GM19455 (cell line): Measurements from ENCODE around the gene MYH14.

Experiments used
- ATAC-seq: cut with Tn5 transposase; IDR thresholded peaks from one replicate; pipeline ENCODE4 v1.9.1; 2021; ENCODE audit not compliant: unreplicated experiment

MYH14 gene

GRCh38 chr19:50287331-50287730 lies 83.9 kb downstream of the MYH14 start:
- ATAC-seq = no peak

DNA sequence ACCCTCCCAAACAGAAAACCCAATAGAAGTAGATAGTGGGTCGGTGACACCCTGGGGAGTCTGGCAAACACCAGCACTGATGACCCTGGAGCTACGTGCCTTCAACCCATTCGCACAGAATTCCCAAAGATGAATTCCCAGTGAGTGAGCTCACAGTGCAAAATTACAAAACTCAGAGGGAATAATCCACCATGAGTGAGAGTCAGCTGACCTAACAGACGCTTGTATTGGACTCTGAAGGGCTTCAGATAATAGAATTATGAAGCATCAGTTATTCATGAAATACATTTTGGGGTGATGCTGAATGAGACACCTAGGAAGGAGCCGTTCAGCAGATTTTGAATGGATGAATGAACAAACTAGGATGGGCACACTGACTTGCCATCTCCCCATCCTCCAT lies 85.5 kb downstream of the MYH14 start:
- no peak for ATAC-seq

- ATAC-seq = no peak
These were observed 86.6 kb downstream of the MYH14 start for GRCh38 chr19:50290011-50290410.

DNA sequence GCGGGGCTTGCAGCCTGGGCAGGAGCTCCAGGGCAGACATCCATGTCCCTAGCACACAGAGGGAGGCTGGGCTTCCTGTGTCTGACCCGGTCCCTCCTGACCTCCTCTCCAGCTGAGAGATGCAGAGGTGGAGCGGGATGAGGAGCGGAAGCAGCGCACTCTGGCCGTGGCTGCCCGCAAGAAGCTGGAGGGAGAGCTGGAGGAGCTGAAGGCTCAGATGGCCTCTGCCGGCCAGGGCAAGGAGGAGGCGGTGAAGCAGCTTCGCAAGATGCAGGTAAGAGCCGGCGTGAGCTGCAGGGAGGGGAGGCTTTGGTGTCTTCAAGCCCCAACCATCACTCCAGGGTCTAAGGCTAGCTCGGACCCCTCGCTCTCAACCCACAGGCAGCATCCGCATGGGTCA lies 87.4 kb downstream of the MYH14 start:
- ATAC-seq = no peak

- ATAC-seq = no peak
These were observed 88.9 kb downstream of the MYH14 start for GRCh38 chr19:50292216-50292827.

DNA sequence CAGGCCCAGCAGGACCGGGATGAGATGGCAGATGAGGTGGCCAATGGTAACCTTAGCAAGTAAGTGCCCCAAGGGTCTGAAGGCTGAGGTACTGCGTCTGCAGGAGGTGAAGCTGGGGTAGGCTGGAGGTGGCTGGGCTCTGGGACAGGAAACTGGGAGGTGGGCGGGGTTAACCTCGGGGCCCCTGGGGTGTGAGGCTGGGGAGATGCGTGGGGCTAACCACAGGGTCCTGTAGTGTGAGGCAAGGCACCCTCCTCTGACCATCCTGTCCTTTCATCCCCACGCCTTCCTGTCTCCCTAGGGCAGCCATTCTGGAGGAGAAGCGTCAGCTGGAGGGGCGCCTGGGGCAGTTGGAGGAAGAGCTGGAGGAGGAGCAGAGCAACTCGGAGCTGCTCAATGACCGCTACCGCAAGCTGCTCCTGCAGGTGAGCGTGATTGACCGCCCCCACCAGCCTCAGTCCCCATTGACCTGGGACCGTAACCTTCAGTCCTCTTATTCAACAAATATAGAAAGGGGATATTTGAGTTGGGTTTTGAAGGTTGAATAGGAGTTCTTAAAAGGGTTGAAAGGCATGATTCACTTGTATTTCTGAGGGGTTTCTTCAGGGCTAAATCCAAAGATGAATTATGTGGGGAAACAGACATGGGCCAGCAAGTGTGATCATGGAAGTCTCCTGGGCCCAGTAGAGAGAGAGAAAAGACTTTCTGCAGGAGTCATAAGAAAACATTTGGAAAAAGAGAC lies 90.0 kb downstream of the MYH14 start:
- ATAC-seq = no peak

DNA sequence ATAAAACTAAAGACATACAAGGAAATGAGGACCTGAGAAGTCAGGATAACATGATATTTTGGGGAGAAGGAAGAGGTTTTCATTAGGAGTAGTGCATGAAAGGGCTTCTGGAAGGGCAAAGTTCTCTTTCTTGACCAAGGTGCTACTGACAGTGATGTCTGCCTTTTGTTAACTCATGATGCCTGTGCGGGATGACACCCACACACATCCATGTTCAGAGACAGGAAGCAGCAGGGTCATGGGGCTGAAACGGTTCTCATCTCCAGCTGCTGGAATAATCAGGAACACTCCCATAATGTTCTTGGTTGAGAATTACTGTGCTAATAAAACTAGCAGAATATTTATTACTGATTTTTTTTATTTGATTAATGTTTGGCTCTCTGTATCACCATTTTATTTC lies 96.6 kb downstream of the MYH14 start:
- no peak for ATAC-seq

- no peak for ATAC-seq
These were observed 97.6 kb downstream of the MYH14 start for GRCh38 chr19:50300814-50301606.

GRCh38 chr19:50301607-50301971 lies 98.2 kb downstream of the MYH14 start:
- no peak for ATAC-seq

GRCh38 chr19:50303558-50303957 lies 100.1 kb downstream of the MYH14 start:
- ATAC-seq = no peak

DNA sequence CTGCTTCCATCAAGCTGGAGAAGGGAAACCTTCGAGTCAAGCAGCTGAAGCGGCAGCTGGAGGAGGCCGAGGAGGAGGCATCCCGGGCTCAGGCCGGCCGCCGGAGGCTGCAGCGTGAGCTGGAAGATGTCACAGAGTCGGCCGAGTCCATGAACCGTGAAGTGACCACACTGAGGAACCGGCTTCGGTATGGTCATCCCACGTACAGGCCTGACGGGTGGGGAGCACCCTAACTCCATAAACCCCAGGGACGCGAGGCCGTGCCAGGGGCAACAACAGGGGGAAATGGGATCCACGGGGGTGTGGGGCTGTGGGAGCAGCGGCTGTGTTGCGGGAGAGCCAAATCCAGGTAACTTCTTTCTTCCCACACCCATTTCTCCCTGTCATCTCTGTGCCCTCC lies 105.6 kb downstream of the MYH14 start:
- no peak for ATAC-seq

- ATAC-seq = no peak
These were observed 106.1 kb downstream of the MYH14 start for GRCh38 chr19:50309396-50310125.

DNA sequence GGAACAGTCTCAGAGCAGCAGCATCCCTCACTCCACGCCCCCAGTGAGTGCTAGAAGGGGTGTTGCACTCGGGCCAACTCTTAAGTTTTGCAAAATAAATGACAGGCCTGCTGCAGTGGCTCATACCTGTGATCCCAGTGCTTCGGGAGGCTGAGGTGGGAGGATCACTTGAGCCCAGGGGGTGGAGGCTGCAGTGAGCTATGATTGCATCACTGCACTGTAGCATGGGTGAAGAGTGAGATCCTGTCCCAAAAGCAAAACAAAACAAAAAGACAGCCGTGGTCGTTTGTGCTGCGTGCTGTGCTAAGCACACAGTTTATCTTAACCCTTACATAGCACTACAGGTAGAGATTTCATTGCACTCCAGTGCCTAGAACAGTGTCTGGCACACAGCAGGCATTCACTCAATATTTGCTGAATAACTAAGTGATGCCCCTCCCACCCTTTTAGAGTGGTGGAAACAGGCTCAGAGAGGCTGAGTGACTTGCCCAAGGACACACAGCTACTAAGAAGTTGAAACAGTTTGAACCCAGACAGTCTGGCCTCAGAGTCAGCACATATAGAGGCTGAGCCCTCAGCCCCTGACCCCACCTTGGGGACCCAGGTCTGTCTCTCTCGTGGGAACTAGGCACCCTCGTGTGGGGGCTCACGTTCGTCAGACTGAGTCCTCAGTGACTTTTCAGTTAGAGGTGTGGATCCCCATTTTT lies 107.5 kb downstream of the MYH14 start:
- ATAC-seq = no peak

DNA sequence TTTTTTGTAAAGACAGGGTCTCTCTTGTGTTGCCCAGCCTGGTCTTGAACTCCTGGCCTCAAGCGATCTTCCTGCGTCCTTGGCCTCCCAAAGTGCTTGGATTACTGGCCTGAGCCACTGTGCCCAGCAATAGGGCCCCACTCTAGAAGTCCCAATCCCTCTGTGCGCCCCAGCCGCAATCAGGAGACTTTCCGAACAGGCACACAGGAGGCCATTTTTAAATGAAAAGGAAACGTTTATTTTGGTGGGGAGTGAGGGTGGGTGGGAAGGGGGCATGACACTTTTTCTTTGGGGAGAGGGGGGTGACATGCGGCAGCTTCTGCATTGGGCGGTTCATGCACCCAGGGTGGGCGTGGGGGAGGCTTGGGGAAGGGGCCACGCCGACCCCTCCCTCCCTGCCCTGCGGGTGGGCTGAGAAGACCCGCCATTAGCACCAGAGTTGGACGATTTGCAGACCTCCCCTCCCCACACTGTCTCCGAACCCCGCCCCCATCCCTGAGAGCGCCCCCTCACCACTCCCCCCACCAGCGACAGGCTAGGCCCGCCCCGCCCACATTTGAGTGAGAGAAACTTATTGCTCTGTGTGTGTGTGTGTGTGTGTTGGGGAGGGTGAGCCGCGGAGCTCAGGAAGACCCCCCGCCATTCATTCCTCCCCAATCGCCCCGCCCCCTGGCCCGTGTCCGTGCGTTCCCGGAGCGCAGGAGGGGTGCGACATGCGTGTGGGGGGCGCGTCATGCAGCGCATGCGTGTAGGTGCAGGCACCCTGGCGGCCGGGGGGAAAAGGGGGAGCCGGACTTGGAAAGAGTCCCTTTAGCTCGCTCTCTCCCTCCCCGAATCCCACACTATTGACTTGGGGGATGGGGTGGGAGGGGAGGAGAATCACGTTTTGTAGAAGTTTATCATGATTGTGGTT lies 108.6 kb downstream of the MYH14 start:
- ATAC-seq = no peak

GRCh38 chr19:50312967-50313811 lies 109.8 kb downstream of the MYH14 start:
- ATAC-seq = no peak

GRCh38 chr19:50313812-50314536 lies 110.6 kb downstream of the MYH14 start:
- no peak for ATAC-seq

GRCh38 chr19:50314724-50315708 lies 111.6 kb downstream of the MYH14 start:
- ATAC-seq = no peak
